NCI-H2107 treated with DMSO at 0.1 percent for 48 hours (cell line): ENCODE results near the gene MED27.

Experiments
- DNase-seq: peaks from one replicate; lab custom pipeline; 2025; ENCODE audit not compliant: unreplicated experiment; lab: John Stamatoyannopoulos, UW

The MED27 gene, protein sequence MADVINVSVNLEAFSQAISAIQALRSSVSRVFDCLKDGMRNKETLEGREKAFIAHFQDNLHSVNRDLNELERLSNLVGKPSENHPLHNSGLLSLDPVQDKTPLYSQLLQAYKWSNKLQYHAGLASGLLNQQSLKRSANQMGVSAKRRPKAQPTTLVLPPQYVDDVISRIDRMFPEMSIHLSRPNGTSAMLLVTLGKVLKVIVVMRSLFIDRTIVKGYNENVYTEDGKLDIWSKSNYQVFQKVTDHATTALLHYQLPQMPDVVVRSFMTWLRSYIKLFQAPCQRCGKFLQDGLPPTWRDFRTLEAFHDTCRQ

DNA sequence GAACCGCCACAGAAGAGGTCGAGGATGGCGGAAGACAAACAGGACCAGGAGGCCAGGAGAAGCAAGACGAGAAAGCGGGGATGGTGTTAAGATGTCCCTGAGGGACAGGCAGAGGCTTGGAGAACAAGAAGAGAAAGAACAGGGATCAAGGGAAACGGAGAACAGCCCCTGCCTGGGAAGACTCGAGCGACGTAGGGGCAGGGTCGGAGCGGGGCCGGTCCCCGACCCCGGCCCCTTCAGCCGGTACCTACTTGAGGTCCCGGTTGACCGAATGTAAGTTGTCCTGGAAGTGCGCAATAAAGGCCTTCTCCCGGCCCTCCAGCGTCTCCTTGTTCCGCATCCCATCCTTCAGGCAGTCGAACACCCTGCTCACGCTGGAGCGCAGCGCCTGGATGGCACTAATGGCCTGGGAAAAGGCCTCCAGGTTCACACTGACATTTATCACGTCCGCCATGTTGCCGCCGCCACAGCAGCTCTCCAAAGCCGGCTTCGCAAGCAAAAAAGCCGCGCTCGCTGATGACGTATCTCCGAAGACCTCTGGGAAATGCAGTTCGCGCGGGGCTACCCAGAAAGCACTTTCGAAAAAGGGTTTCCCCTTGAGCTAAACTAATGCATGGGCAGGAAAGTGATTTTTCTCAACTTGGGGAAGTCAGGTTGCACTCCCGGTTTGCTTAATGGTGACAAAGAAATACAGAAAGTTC lies at the start of gene MED27:
Gene MED27 (minus strand): TSS at position 477 of the 701 bp plus-strand sequence. CDS start 23 bp downstream, at position 454.
- peak; percentile 80 for DNase-seq

GRCh38 chr9:132127888-132128534 lies 48.3 kb upstream of the MED27 start:
- no peak for DNase-seq

- DNase-seq, result no peak
Observed at GRCh38 chr9:132126680-132127236, 47.1 kb upstream of the MED27 start.

GRCh38 chr9:132125944-132126679 lies 46.4 kb upstream of the MED27 start:
- no peak for DNase-seq

GRCh38 chr9:132125361-132125760 lies 45.7 kb upstream of the MED27 start:
- peak; percentile 13 for DNase-seq

GRCh38 chr9:132124800-132125199 lies 45.1 kb upstream of the MED27 start:
- DNase-seq, result no peak

DNA sequence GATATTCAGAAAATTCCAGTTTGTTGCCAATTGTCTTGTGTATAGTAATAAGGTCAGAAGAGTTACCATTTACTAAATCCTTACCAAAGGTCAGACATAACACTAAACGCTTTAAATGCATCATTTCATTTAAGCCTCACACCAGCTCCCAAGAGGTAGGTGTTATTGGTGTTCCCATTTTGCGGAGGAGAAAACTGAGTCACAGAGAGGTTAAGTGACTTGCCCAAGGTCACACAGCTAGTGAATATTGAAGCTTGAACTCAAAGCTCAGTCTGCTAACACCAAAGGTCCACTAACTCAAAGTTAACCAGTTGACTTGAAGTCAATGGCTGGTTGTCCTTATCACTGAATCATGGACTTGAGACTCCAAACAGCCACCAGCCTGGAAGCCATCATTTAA lies 41.4 kb upstream of the MED27 start:
- DNase-seq, result no peak

GRCh38 chr9:132117694-132118093 lies 38.0 kb upstream of the MED27 start:
- DNase-seq, result no peak

GRCh38 chr9:132116583-132116982 lies 36.9 kb upstream of the MED27 start:
- no peak for DNase-seq

DNA sequence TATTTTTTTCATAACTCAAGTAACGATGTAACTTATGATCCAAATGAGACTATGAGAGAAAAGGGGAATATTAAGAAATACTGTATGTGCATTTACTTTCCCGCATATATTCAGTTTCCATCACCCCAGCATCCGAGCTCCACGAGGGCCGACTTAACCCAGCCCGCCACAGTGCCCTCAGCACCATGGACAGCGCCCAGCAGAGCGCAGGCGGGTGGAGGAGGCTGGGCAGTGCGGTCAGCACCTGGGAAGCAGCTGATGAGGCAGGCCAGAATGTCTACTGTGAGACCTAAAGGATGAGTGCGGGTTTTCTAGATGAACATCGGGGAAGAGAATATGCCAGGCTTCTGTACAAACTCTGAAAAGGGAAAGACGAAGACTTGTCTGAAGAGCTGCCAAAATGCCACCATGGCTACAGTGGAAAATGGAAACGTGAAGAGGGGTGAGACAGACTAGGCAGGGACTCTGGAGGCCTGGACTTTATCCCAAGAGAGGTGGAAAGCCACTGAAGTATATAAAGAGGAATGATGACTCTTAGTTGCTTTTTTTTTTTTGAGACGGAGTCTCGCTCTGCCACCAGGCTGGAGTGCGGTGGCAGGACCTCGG lies 34.5 kb upstream of the MED27 start:
- DNase-seq, result no peak

DNA sequence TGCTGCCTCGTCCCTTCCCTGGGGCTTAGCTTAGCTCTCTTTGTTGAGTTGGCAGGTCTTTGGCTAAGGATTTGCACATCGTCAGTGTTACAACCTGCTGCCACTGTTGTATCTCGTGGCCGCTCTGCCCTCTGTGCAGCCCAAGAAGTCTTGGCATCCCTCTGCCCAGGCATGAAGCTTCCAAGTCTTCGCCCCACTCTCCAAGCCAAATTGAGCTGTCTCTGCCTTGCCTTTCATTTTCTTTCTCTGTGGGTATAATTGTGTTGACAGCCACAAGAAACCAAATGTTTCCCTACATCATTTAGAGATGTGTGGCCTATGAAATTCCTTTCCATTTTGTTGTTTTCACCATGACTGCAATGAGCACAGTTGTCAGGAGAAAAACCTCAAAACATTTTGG lies 29.6 kb upstream of the MED27 start:
- no peak for DNase-seq

DNA sequence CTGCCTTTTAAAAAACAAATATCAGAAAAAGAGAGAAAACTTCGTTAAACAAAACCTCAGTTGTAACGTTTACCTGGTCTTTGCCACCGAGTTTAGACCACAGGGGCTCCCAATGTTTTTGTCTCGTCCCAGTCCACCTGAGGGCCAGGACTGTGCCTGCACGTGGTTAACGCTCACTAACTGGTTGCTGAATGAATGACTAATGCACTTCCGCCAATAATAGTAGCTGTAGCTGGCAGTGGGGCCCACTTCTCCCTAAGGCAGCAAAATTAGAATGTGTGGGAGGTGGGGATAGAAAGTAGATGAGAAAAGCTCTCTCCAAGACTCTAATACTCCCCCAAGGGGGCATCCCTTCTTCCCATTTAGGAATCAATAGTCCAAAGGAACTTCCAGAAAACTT lies 29.1 kb upstream of the MED27 start:
- DNase-seq, result no peak

- no peak for DNase-seq
Observed at GRCh38 chr9:132099741-132100407, 20.2 kb upstream of the MED27 start.

DNA sequence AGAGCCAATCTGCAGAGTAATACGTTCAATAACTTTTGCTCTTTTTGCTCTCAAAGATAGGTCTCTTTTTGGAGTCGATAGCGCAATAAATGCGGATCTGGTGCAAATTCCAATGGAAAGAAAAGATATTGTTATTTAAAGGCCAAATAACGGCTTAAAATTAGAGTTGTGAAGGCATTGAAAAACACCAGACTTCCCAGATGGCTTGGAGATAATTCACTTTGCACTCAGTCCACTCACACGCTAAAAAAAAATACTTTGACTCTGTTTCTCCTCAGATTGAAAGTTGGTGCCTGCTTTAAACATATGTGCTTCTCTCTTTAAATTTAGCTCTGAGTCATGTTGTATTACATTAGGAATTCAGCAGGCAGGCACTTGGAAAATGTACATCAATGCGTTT lies 19.5 kb upstream of the MED27 start:
- no peak for DNase-seq

DNA sequence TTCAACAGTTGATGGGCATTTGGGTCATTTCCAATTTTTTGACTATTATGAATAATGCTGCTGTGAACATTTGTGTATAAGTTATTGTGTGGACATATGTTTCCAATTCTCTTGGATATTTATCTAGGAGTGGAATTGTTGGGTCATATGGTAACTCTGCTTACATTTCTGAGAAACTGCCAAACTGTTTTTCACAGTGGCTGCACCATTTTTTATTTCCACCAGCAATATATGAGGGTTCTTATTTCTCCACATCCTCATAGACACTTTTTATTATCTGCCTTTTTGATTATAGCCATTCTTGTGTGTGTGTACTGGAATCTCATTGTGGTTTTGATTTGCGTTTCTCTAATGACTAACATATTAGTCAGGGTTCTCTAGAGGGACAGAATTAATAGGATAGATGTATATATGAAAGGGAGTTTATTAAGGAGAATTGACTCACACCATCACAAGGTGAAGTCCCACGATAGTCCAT lies 14.7 kb upstream of the MED27 start:
- no peak for DNase-seq

DNA sequence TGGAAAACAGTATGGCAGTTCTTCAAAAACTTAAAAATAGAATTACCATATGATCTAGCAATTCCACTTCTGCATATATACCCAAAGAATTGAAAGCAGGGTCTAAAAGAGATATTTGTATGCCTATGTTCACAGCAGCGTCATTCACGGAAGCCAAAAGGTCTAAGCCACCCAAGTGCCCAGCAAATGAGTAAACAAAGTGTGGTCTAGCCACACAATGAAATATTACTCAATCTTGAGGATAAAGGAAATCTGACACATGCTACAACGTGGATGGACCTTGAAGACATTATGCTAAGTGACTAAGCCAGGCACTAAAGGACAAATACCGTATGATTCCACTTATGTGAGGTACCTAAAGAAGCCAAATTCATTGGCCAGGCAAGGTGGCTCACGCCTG lies 11.1 kb upstream of the MED27 start:
- no peak for DNase-seq

DNA sequence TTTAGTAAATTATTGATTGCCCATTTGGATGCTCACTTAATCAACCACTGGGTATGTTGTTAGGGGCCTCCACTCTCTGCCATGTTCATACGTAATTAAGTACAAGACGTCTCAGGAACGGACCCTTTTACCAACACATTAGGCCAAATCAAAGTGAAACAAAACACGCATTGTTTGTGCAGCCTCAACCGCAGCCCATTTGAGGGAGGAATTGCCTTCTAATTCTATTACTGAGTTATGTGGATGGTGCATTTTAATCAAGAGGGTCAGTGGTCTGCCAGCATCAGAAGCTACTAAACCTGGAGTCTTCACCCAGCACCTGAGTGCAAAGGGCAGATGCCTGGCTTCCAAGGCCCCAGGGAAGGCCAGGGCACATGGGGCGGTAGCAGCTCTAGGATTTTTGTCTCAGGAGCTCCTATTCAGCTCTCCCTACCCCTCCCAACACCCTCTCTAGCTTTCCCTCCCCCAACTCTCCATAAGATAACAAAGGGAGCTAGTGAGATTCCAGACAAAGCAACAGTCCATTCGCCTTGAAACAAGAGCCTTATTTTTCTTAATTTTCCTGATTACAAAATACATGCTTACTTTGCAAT lies 7.9 kb upstream of the MED27 start:
- DNase-seq, result no peak

DNA sequence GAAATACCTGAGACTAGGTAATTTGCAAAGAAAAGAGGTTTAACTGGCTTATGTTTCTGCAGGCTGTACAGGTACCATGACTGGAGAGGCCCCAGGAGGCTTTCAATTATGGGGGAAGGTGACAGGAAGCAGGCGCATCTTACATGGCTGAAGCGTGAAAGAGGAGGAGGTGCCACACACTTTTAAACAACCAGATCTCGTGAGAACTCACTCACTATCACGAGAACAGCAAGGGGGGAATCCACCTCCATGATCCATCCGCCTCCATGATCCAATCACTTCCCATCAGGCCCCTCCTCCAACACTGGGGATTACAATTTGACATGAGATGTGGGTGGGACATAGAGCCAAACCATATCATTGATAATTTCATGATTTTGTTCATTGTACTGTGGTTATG lies 2.5 kb upstream of the MED27 start:
- no peak for DNase-seq

- no peak for DNase-seq
Observed at GRCh38 chr9:132078699-132079356, 839 bp downstream of the MED27 start.
